Anterior cingulate cortex (tissue), 58 donors: ENCODE data around the gene BAMBI.

Experiments used
- DNase-seq, 58 donors: peaks; one replicate each; lab custom pipeline; 2025; lab: John Stamatoyannopoulos, UW

The BAMBI gene

DNA sequence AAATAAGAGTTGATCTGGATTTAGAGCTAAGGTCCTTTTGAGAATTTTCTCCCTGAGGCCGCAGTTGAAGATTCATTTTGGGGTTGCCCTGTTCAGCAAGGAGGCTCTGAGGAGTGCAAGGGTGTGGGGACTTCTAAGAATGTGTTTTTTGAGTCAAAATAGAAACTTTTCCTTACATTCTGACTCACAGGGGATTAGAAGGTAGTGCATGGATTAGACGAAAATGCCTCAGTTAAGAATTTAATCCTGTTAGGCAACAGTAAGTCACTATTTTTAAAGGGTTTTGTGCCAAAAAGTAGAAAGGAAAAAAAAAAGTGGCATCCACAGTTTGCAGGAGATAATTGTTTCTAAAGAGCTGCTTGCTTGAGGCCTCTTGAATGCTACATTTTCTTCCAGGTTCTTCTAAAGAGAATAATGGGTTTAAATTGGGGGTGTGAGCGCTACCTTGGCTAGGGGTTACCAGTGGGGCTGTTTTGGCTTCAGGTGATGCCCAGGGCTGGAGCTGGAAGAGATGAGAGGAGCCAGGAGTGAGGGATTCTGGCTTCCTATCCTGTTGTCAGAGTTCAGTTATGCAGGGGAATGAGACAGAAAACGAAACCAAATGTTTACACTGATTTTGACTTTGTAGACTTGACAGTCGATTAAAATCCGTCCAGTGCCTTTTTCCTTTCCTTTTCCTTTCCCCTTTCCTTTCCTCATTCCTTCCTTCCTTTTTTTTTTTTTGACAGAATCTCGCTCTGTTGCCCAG is 52.9 kb downstream of the BAMBI start:
- DNase-seq, result no peak

DNA sequence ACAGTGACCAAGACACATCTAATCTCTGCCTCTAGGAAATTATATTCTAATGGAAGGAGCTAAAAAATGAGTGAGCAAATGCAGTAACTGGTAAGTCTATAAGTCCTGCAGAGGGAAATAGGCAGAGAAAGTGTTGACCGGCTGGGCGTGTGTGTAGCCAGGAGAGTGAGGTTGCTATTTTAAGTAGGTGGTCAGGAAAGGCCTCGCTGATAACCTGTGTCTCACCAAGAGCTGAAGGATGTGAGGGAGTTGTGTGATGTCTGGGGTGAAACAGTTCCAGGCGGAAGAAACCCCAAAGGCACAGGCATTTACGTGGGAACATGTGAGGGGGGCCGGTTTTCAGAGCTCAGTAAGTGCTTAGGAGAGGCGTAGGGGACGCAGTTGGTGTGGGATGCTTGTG is 54.8 kb downstream of the BAMBI start:
- no peak for DNase-seq
